Astrocyte of the spinal cord (primary cell): ENCODE measurements around the gene NCKAP5.

Source experiments
- DNase-seq: peaks from one replicate; pipeline ENCODE4 v3.0.0; 2011; ENCODE audit warnings: low read depth, low spot score
- H3K4me3 ChIP-seq: 2 replicates; pipeline ENCODE4 v1.5.1; 2011; ENCODE audit warnings: low read depth, mild to moderate bottlenecking, low read length, moderate library complexity
- CTCF ChIP-seq: IDR thresholded peaks from 2 replicates; pipeline ENCODE4 v1.5.1; 2012; ENCODE audit warnings: low read depth, mild to moderate bottlenecking, low read length, inconsistent platforms
- in situ Hi-C: cut with HindIII; loops from 2 replicates; pipeline ENCODE4 v1.10.0; 2017; ENCODE audit warnings: low sequenced_read_pairs

The NCKAP5 gene

GRCh38 chr2:132734961-132735360 is 833.3 kb downstream of the NCKAP5 start:
- no peak for TF ChIP-seq CTCF
- in situ Hi-C loops, result no loop called here
- H3K4me3 ChIP-seq, result no peak overlapping the region
- no peak for DNase-seq

DNA sequence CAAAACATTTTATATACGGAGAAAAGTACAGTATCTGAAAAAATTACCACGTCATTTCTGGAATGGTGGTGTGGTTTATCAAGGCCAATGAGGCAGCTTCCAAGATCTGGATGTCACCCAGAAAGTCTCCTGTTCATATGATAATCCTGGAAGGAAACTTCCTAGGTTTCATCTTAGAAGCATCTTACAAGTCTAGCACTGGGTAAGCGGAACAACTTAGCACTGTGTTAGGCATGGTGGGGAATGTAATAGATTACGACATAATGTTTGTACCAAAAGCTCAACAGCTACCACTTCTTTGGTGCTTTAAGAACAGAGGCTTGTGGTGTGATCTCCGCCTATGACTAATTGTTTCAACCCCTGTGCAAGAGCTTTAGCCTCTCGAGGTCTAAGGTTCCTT is 835.2 kb downstream of the NCKAP5 start:
- in situ Hi-C loops, result no loop called here
- H3K4me3 ChIP-seq, result no peak overlapping the region
- DNase-seq, result no peak
- no peak for TF ChIP-seq CTCF

GRCh38 chr2:132732694-132733093 is 835.6 kb downstream of the NCKAP5 start:
- TF ChIP-seq CTCF, result no peak
- no peak for DNase-seq
- H3K4me3 ChIP-seq, result no peak overlapping the region
- in situ Hi-C loops, result no loop called here

GRCh38 chr2:132731441-132731840 is 836.8 kb downstream of the NCKAP5 start:
- TF ChIP-seq CTCF, result no peak
- no peak for DNase-seq
- in situ Hi-C loops, result no loop called here
- no peak overlapping the region for H3K4me3 ChIP-seq

DNA sequence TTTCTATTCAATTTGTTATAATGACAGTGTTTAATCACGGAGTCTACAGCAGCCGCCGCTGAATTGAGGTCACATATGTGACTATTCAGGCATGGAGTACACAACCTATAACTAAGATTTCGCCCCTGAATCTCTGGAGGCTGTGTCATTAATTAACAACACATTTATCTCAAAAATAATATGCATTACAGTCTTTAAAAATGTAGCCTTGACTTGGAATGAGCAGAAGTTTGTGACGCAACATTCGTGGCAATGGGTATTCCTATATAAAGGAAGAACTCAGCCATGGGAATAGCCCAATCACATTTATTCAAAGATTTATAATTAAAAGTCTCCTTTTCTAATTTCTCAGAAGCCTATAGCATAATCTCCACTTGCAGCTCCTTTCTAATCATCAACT is 837.7 kb downstream of the NCKAP5 start:
- no peak for TF ChIP-seq CTCF
- no peak for DNase-seq
- no peak overlapping the region for H3K4me3 ChIP-seq
- in situ Hi-C loops, result no loop called here

DNA sequence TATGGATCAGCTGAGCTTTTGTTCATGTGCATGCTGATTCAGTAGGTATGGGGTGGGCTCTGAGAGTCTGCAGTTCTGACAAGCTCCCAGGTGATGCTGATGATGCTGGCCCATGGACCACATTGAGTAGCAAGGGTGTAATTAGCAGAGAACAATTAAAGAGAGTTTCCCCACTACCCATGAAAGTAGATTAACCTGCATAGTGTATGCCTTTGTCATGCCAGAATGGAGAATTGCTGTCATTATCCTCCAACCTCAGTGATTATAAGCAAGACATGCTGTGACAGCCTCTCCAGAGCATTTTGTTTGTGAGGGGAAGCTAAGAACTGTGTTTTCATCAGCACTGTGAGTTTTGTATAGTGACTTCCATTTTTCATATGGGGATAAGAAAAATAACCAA is 838.7 kb downstream of the NCKAP5 start:
- no peak for TF ChIP-seq CTCF
- no peak for DNase-seq
- in situ Hi-C loops, result no loop called here
- no peak overlapping the region for H3K4me3 ChIP-seq

GRCh38 chr2:132726155-132726554 is 842.1 kb downstream of the NCKAP5 start:
- DNase-seq, result no peak
- in situ Hi-C loops, result no loop called here
- TF ChIP-seq CTCF, result no peak

More at GRCh38 chr2:132726155-132726554, 842.1 kb downstream of the NCKAP5 start:
- no peak overlapping the region for H3K4me3 ChIP-seq
